Measurements from ENCODE around the gene SOHLH1.

The SOHLH1 gene

GRCh38 chr9:135728436-135729110 lies 29.3 kb upstream of the SOHLH1 start:
- no peak for TF ChIP-seq CTCF (IDR thresholded peaks at IDR 0.05; ENCODE audit: borderline replicate concordance, extremely low read depth, low read length, poor library complexity, severe bottlenecking)
- TF ChIP-seq EZH2 (IDR thresholded peaks at IDR 0.05; ENCODE audit: borderline replicate concordance, low read depth, low read length, severe bottlenecking) = no peak
- DNase-seq (no peak), ATAC-seq (ENCODE audit: insufficient read depth, low read depth) (no peak)
- Histone ChIP-seq H3K9ac (ENCODE audit: low read depth, low read length) (no peak overlapping the region), H3K36me3 (ENCODE audit: insufficient read depth, low read length) (no peaks in the 10 kb centered on the region), H3K79me2 (ENCODE audit: insufficient read depth, low read length) (no peaks in the 10 kb centered on the region), H3K4me1 (ENCODE audit: insufficient read depth, low read length) (no peaks in the 10 kb centered on the region), H3K27me3 (ENCODE audit: insufficient read depth, low read length, poor library complexity) (no peaks in the 10 kb centered on the region), H3K4me2 (ENCODE audit: insufficient read depth, low read length) (no peak overlapping the region), H3K9me3 (ENCODE audit: insufficient read depth, low read length, severe bottlenecking) (peaks cover 5% of the 10 kb centered on the region), H4K20me1 (ENCODE audit: insufficient read depth, low read length) (no peaks in the 10 kb centered on the region), H3K4me3 (ENCODE audit: low read depth in 1 of 2, low read length in 2 of 2) (no peak overlapping the region), H3K27ac (ENCODE audit: low read length) (no peak overlapping the region), H2AFZ (ENCODE audit: low read depth, low read length) (no peak overlapping the region)

DNA sequence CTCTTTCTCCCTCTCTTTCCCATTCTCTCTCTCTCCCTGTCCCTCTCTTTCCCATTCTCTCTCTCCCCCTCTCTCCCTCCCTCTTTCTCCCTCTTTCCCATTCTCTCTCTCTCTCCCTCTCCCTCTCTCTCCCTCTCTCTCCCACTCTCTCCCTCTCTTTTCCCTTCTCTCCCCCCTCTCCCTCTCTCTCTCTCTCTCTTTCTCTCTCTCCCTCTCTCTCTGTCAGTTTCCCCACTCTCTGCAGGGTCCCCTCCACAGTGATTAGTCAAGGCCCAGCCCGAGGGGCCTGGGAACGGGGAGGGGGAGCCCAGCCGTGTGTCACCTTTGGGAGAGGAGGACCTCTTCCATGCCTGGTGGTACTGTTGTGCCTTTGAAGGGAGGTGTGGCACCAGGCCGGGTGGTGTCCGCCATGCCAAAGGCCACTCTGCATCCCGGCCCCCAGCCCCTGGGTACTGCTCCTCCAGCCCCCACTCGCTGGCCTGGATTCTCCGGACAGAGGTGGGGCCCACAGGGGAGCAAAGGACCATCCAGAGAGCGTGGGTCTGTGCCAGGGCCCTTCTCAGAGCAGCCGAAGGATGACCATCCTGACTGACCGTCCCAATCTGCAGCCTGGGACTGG lies 28.1 kb upstream of the SOHLH1 start:
- no peak overlapping the region for H3K4me3 ChIP-seq (ENCODE audit: low read depth in 1 of 2, low read length in 2 of 2)
- ATAC-seq (ENCODE audit: insufficient read depth, low read depth) (no peak), DNase-seq (no peak)
- no peaks in the 10 kb centered on the region for H3K4me1 ChIP-seq (ENCODE audit: insufficient read depth, low read length)
- H3K27me3 ChIP-seq (ENCODE audit: insufficient read depth, low read length, poor library complexity) = no peaks in the 10 kb centered on the region
- H3K9ac ChIP-seq (ENCODE audit: low read depth, low read length) = no peak overlapping the region
- TF ChIP-seq EZH2 (IDR thresholded peaks at IDR 0.05; ENCODE audit: borderline replicate concordance, low read depth, low read length, severe bottlenecking) (no peak), CTCF (IDR thresholded peaks at IDR 0.05; ENCODE audit: borderline replicate concordance, extremely low read depth, low read length, poor library complexity, severe bottlenecking) (no peak)
- peaks cover 5% of the 10 kb centered on the region for H3K9me3 ChIP-seq (ENCODE audit: insufficient read depth, low read length, severe bottlenecking)
- H3K79me2 ChIP-seq (ENCODE audit: insufficient read depth, low read length) = no peaks in the 10 kb centered on the region
- no peak overlapping the region for H3K4me2 ChIP-seq (ENCODE audit: insufficient read depth, low read length)
- no peaks in the 10 kb centered on the region for H4K20me1 ChIP-seq (ENCODE audit: insufficient read depth, low read length)
- H3K36me3 ChIP-seq (ENCODE audit: insufficient read depth, low read length) = no peaks in the 10 kb centered on the region
- no peak overlapping the region for H3K27ac ChIP-seq (ENCODE audit: low read length)
- no peak overlapping the region for H2AFZ ChIP-seq (ENCODE audit: low read depth, low read length)

DNA sequence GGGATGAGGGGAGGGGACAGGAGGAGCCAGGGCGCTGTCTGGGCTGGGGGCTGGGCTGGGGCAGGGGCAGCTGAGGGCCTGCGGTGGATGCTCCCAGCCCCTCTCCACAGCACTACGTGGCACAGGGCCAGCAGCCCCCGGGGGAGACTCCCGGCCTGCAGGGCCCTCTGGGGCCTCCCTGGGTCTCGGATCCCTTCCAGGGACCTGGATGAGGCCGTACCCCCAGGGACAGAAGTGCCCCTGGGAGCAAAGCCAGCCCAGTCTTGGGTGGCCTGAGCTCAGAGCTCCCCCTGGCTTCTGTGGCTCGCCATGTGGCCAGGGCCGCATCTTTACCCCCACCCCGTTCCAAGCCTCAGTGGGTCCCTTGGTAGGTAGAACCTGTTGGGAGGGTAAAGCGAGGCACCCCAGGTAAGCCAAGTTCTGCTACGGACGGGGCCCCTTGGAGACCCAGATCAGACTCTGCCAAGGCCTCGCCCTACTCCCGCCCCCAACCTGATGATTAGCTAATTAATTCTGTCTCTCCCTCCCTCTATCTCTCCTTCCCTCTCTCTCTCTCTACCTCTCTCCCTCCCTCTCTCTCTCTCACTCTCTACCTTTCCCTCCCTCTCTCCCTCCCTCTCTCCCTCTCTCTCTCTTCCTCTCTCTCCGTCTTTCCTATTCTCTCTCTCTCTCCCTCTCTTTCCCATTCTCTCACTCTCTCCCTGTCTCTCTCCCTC lies 27.0 kb upstream of the SOHLH1 start:
- TF ChIP-seq CTCF (IDR thresholded peaks at IDR 0.05; ENCODE audit: borderline replicate concordance, extremely low read depth, low read length, poor library complexity, severe bottlenecking) (no peak), EZH2 (IDR thresholded peaks at IDR 0.05; ENCODE audit: borderline replicate concordance, low read depth, low read length, severe bottlenecking) (no peak)
- no peaks in the 10 kb centered on the region for H3K4me1 ChIP-seq (ENCODE audit: insufficient read depth, low read length)
- no peak overlapping the region for H3K4me2 ChIP-seq (ENCODE audit: insufficient read depth, low read length)
- no peaks in the 10 kb centered on the region for H3K79me2 ChIP-seq (ENCODE audit: insufficient read depth, low read length)
- H3K27ac ChIP-seq (ENCODE audit: low read length) = no peak overlapping the region
- no peaks in the 10 kb centered on the region for H3K27me3 ChIP-seq (ENCODE audit: insufficient read depth, low read length, poor library complexity)
- H3K9ac ChIP-seq (ENCODE audit: low read depth, low read length) = no peak overlapping the region
- H3K36me3 ChIP-seq (ENCODE audit: insufficient read depth, low read length) = no peaks in the 10 kb centered on the region
- DNase-seq = no peak
- no peak overlapping the region for H2AFZ ChIP-seq (ENCODE audit: low read depth, low read length)
- no peak overlapping the region for H3K4me3 ChIP-seq (ENCODE audit: low read depth in 1 of 2, low read length in 2 of 2)
- ATAC-seq (ENCODE audit: insufficient read depth, low read depth) = no peak
- H3K9me3 ChIP-seq (ENCODE audit: insufficient read depth, low read length, severe bottlenecking) = peaks cover under 1% of the 10 kb centered on the region
- H4K20me1 ChIP-seq (ENCODE audit: insufficient read depth, low read length) = no peaks in the 10 kb centered on the region

Measured in DND-41 (cell line).